ENCODE measurements around the gene VEZT. TPM values are rescaled to one million over a fixed set of nuclear protein-coding genes. Genes with fewer than 3 reads are reported as not detected.
"Not testable (repeated sequence)": the region's sequence is repeated elsewhere in the genome, so short reads cannot be mapped to it uniquely, and the experiment has no call there.

Gene VEZT
- total RNA-seq, 1 donor from 2014 or later: 89.6 TPM

DNA sequence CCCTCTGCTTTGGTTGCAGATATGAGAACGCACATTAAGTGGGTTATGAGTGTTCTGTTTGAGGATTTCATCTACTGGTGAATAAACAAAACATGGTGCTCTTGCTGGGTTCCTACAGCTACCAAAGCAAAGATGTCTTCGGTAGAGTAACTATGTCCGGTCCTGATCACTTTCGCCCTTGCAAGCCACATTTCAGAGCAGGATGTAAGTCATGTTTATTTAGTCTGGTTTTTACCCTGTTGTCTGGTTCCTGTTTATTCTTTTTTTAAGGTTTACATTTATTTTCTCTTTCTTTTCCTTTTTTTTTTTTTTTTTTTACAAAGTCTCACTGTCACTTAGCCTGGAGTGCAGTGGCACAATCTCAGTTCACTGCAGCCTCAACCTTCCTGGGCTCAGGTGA, 99.2 kb downstream of the VEZT start:
- DNase-seq (ENCODE audit: low read depth): no peak

- DNase-seq (ENCODE audit: low read depth): no peak
Measured at GRCh38 chr12:95318071-95318545, 100.5 kb downstream of the VEZT start.

GRCh38 chr12:95319694-95320331, 102.2 kb downstream of the VEZT start:
- DNase-seq (ENCODE audit: low read depth): peak; percentile 44

DNA sequence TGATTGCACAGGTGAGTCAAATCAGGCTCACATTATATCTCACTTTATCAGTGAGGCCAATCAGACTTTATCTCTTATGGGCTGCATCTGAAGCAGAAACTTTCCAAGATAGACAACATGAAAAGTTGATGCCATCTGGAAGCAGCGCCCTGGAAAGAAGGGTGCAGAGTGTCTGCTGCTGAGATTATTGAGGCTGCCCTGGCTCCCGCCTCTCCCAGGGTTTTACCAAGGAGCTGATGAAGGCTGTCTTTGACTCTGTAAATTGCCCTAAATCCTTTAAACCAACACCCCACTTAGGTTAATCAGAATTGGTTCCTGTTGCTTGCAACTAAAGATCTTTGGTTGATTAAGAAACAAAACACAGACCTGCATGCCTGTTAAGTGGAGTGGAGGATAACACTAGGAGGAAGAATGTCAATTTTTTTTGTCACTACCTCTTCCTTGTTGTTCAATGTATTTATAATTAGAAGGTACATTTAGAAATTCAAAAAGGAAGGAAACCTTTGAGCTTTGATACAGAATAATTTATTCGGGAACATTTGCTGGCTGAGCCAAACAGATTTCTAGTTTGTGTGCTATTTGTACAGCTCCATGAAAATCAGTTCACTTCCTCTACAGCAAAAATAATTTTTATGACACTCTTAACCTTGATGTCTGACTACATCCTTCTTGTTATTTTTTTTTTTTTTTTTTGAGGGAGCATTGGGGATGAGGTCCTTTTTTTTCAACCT, 104.1 kb downstream of the VEZT start:
- DNase-seq (ENCODE audit: low read depth): no peak

GRCh38 chr12:95322326-95322725, 104.7 kb downstream of the VEZT start:
- DNase-seq (ENCODE audit: low read depth): no peak

DNA sequence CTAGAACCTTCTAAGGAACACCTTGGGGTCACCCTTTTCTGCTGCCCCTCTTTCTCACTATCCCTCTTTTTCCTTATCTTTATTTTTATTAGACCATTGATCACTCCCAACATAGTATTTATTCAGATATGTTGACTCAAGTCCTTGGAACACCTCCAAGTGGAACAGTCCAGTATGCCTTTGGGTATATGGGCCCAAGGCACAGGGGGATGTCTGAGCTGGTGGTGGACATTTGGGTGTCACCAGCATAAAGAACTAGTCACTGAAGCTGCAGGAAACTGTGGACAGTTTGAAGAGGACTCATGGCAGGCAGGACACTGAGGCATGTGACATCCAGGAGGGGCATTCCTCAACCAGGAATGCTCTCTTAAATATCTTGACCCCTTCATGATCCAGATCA, 105.6 kb downstream of the VEZT start:
- no peak for DNase-seq (ENCODE audit: low read depth)

- not testable (repeated sequence) for DNase-seq (ENCODE audit: low read depth)
Measured at GRCh38 chr12:95324246-95324645, 106.6 kb downstream of the VEZT start.

- DNase-seq (ENCODE audit: low read depth): no peak
Measured at GRCh38 chr12:95325501-95325900, 107.9 kb downstream of the VEZT start.

DNA sequence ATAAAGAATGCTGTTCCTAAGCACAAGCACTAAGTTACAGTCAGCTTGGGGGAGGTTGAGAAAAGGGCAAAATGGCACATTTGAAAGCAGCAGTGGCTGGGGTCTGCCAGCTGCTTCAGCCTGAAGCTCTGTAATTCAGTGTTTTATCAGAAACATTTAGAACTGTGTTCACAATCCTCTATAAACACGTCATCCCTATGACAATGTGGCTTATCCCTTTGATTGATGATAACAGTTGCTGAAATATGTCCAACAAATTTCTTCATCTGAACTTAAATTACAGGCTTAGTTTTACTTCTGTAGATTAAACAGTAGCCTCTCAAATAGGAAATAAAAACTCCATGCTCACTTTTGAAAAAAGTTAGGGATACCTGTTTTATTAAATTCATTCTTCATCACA, 108.8 kb downstream of the VEZT start:
- DNase-seq (ENCODE audit: low read depth): peak; percentile 69

DNA sequence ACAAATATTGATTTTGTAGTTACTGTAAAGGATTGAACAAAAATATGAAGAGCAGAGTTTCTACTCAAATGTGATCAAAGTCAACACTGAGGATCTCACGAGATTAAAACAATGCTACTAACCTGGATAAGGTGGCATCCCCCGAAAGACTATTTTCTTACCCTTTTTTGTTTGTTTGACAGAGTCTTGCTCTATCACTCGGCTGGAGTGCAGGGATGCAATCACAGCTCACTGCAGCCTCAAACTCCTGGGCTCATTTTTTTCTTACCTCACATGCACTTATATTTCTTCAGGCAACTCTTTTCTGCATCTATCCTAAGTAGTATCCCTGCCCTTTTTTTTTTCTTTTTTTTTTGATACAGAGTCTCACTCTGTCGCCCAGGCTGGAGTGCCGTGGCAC, 109.2 kb downstream of the VEZT start:
- no peak for DNase-seq (ENCODE audit: low read depth)

- no peak for DNase-seq (ENCODE audit: low read depth)
Measured at GRCh38 chr12:95328708-95329107, 111.1 kb downstream of the VEZT start.

DNA sequence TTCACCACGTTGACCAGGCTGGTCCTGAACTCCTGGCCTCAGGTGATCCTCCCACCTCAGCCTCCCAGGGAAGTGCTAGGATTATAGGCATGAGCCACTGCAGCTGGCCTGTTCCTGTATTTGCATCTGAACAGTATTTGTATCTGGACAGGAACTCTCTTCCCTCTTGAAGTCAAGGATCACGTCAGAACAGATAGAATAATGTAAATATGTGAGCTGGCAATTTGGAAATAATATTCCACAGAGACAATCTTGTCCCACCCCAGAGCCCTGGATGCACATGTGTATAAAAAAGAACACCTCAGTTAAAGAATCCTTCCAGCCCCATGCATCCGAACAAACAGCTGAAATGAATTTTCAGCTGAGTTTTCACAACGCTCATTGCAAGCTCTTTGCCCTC, 118.3 kb downstream of the VEZT start:
- no peak for DNase-seq (ENCODE audit: low read depth)

DNA sequence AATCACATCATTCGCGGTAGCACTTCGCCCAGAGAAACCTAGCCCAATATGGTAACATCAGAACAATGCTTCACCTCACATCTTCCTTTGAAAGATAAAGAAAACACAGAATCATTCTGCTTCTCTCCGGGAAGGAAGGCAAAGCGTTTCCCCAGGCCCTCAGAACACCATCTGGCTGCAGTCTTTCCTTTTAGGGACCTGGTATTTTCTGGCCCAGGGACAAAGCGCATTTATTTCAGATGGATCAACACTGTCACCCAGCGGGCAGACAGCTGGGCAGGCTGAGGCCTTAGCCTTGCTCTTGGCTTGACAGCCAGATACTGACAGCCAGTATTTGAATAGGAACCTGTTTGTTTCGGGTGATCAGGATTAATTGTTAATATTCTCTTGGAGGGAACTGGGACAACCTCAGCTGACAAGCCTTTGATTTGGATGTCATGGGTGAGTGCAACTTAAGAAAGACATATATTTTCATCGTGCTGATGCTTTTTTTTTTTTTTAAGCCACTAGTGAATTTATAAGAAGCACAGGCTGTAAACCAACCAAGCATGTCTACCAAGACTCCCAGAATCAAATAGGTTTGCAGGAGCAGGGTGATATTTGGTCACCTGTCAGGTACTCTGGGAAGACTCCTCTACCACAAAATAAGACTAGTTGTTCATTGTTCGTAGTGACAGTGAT, 118.9 kb downstream of the VEZT start:
- DNase-seq (ENCODE audit: low read depth): peak; percentile 92

DNA sequence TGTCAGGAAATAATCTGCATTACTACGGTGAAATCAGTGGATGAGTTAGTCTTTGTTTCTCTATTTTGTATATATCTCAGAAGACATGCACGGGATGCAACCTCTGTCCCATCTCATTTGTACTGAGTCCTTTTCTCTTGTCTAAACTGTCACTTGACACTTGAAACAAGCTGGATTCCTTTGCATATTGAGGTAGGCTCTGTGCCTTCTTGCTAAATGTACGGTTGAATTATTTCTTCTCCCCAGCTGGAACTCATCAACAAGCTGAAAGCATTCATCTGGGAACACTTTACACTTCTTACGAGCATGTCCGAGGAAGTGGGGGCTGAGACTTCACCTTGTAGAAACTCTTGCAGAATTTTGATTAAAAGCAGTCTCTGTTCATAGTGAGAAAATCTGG, 119.5 kb downstream of the VEZT start:
- DNase-seq (ENCODE audit: low read depth): no peak

GRCh38 chr12:95339086-95339788, 121.6 kb downstream of the VEZT start:
- DNase-seq (ENCODE audit: low read depth): no peak

DNA sequence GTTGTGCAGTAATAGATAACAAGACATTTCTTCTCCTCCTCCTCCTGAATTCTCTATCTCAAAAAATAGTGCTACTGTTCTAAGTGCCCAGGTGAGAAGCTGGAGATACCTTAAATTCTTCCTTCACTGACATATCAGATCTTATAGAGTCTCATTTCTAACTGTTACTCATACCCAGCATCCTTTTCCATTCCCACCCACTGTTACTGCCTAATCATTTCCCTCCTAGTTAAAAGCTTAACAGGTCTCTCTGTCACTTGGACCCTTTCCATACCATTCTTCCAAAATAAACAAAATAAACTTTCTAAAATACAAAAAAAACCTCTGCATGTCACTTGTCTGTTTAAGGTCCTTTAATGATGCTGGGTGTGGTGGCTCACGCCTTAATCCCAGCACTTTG, 124.4 kb downstream of the VEZT start:
- no peak for DNase-seq (ENCODE audit: low read depth)

GRCh38 chr12:95343461-95344230, 126.0 kb downstream of the VEZT start:
- no peak for DNase-seq (ENCODE audit: low read depth)

DNA sequence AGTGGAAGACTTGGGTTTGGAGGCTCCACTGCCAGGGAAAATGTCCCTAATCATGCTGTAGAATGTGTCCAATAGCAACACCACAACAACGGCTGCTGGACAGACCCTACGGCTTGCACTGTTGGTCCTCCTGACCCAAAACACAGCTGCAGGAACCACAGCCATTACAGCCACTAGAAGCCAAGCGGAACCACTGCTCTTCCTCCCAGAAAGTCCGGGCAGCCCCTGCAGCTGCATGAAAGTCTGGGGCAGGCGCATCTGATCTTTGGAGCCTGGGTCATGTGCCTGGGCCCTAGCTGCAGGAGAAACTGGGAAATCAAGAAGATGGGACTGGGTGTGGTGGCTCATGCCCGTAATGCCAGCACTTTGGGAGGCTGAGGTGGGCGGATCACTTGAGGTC, 131.7 kb downstream of the VEZT start:
- DNase-seq (ENCODE audit: low read depth): no peak

- no peak for DNase-seq (ENCODE audit: low read depth)
Measured at GRCh38 chr12:95351748-95352147, 134.1 kb downstream of the VEZT start.

Data from myocyte (in vitro differentiated cells).